ENCODE data around the gene LXN. TPM values are rescaled to one million over a fixed set of nuclear protein-coding genes. Genes with fewer than 3 reads are reported as not detected.

The LXN gene
- total RNA-seq, 4 donors from 2014 or later = 13.2 to 28.0 (median 15.2) TPM

- no peak for TF ChIP-seq CTCF (IDR thresholded peaks at IDR 0.05; ENCODE audit: low read depth)
Measured at GRCh38 chr3:158685159-158685558, 12.7 kb upstream of the LXN start.

GRCh38 chr3:158683230-158683962 lies 10.9 kb upstream of the LXN start:
- no peak for TF ChIP-seq CTCF (IDR thresholded peaks at IDR 0.05; ENCODE audit: low read depth)

GRCh38 chr3:158680861-158681260 lies 8.4 kb upstream of the LXN start:
- TF ChIP-seq CTCF (IDR thresholded peaks at IDR 0.05; ENCODE audit: low read depth) = no peak

GRCh38 chr3:158679547-158680000 lies 7.1 kb upstream of the LXN start:
- TF ChIP-seq CTCF (IDR thresholded peaks at IDR 0.05; ENCODE audit: low read depth) = no peak

- TF ChIP-seq CTCF (IDR thresholded peaks at IDR 0.05; ENCODE audit: low read depth) = no peak
Measured at GRCh38 chr3:158678687-158679086, 6.2 kb upstream of the LXN start.

GRCh38 chr3:158671821-158672214 lies 630 bp downstream of the LXN start:
- TF ChIP-seq CTCF (IDR thresholded peaks at IDR 0.05; ENCODE audit: low read depth) = no peak

- TF ChIP-seq CTCF (IDR thresholded peaks at IDR 0.05; ENCODE audit: low read depth) = no peak
Measured at GRCh38 chr3:158668506-158668905, 3.9 kb downstream of the LXN start.

Data from subcutaneous adipose tissue (tissue), 4 donors.